NT2/D1 (cell line): Measurements from ENCODE around the gene ATN1.

ENCODE experiments used
- YY1 ChIP-seq: IDR thresholded peaks from 2 replicates; pipeline ENCODE4 v1.6.1; 2011; ENCODE audit not compliant: insufficient read length, insufficient read depth
- ZNF274 ChIP-seq: IDR thresholded peaks from 2 replicates; pipeline ENCODE4 v1.6.1; 2011; ENCODE audit warnings: mild to moderate bottlenecking, low read depth, low read length

DNA sequence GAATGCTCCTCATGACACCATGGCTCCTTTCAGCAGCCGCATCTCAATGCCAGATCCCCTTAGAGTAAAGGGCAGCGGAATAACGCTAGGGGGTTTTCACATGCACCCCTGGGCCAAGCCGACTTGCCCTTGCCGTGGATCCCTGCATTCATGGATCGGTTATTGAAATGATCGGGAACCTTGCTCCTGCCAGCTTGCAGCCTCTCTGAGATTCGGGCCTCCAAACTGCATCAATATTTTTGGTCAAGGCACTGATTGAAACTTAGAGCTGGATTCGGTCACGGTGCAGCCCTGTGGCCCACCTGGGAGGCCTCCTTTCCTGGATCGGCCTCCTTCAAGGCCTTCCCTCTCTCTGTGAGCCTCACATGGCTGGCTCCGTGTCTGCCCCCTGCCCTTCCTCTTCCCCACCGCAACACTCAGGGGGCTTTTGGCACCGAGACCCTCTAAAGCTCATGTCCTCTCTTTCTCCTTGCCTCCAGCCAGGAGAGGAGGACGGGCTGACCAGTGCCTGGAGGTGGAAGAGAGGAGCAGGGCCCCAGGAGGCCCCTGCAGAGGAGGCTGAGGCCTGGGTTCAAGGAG lies 25.2 kb downstream of the ATN1 start:
- no peak for TF ChIP-seq YY1
- TF ChIP-seq ZNF274 = no peak
